ENCODE measurements around the gene AFG3L2. TPM values are rescaled to one million over a fixed set of nuclear protein-coding genes. Genes with fewer than 3 reads are reported as not detected.

The AFG3L2 gene
- total and polyA plus RNA-seq, 9 of the 15 experiments (the other 6 are each of a cell fraction or from before 2014, with no cell fraction given): 24.1 to 109 (median 84.0) TPM

GRCh38 chr18:12377556-12378197 lies 650 bp upstream of the AFG3L2 start (continued):
- TF ChIP-seq, protein P1, sequence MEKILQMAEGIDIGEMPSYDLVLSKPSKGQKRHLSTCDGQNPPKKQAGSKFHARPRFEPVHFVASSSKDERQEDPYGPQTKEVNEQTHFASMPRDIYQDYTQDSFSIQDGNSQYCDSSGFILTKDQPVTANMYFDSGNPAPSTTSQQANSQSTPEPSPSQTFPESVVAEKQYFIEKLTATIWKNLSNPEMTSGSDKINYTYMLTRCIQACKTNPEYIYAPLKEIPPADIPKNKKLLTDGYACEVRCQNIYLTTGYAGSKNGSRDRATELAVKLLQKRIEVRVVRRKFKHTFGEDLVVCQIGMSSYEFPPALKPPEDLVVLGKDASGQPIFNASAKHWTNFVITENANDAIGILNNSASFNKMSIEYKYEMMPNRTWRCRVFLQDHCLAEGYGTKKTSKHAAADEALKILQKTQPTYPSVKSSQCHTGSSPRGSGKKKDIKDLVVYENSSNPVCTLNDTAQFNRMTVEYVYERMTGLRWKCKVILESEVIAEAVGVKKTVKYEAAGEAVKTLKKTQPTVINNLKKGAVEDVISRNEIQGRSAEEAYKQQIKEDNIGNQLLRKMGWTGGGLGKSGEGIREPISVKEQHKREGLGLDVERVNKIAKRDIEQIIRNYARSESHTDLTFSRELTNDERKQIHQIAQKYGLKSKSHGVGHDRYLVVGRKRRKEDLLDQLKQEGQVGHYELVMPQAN (IDR thresholded peaks at IDR 0.05; ENCODE audit: borderline replicate concordance): peak; percentile 60; the same call in 1 of the 2 replicates
- peak; percentile 82 for TF ChIP-seq POLR2A (conservative IDR thresholded peaks at IDR 0.05)
- TF ChIP-seq FOXK2 (conservative IDR thresholded peaks at IDR 0.05 in 1 of 2, IDR thresholded peaks at IDR 0.05 in 1 of 2; ENCODE audit: low read depth in 2 of 2): peak in 1 of 2 experiments; percentile 48; a peak in 1 of 4 replicates
- TF ChIP-seq FOSL1 (tag; conservative IDR thresholded peaks at IDR 0.05): peak; percentile 36; the same call in 1 of the 2 replicates
- TF ChIP-seq BCOR (IDR thresholded peaks at IDR 0.05): 0 out of 2 replicates have a peak, but pooled peaks have one; percentile 13
- no peak for TF ChIP-seq ZBTB7A (IDR thresholded peaks at IDR 0.05; ENCODE audit: borderline replicate concordance, control insufficient read depth, low read depth, low read length)
- TF ChIP-seq TRIM28 (IDR thresholded peaks at IDR 0.05): no peak
- TF ChIP-seq, protein P2, sequence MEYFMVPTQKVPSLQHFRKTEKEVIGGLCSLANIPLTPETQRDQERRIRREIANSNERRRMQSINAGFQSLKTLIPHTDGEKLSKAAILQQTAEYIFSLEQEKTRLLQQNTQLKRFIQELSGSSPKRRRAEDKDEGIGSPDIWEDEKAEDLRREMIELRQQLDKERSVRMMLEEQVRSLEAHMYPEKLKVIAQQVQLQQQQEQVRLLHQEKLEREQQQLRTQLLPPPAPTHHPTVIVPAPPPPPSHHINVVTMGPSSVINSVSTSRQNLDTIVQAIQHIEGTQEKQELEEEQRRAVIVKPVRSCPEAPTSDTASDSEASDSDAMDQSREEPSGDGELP (CRISPR knock-in tag; IDR thresholded peaks at IDR 0.05; ENCODE audit: borderline replicate concordance): peak; percentile 81
- TF ChIP-seq MLX (CRISPR knock-in tag; conservative IDR thresholded peaks at IDR 0.05): 0 out of 4 replicates have a peak, but pooled peaks of 1 of the 2 experiments have one; percentile 39
- 0 out of 6 replicates have a peak, but pooled peaks of 1 of the 3 experiments have one; percentile 18 for TF ChIP-seq ZBTB11 (CRISPR knock-in tag; IDR thresholded peaks at IDR 0.05)
- TF ChIP-seq SMARCE1 (IDR thresholded peaks at IDR 0.05): peak; percentile 71; the same call in 1 of the 2 replicates
- TF ChIP-seq RHOXF2B (CRISPR knock-in tag; conservative IDR thresholded peaks at IDR 0.05): no peak
- TF ChIP-seq ZNF175 (CRISPR knock-in tag; IDR thresholded peaks at IDR 0.05; ENCODE audit: low read depth): no peak
- TF ChIP-seq HDAC2 (IDR thresholded peaks at IDR 0.05): peak; percentile 64
